Activated naive CD4-positive, alpha-beta T cell treated with anti-CD3 and anti-CD28 coated beads, Interleukin-2, amount 10 ng/mL, durations not matched to agents 7 days and 5 days (primary cell): ENCODE results near the gene SERTAD2.

Experiments
- CTCF ChIA-PET: fragments of 350-600 bp; sonication (Branson Sonifier 250); formaldehyde crosslinking; loops from one replicate; lab custom pipeline; 2021; ENCODE audit warnings: antibody characterized with exemption; lab: Charles Lee
- DNase-seq: peaks from one replicate; pipeline ENCODE4 v3.0.0-alpha.2; 2020
- H3K27ac Mint-ChIP-seq: one replicate; pipeline ENCODE4 v1.8.0; 2021; ENCODE audit warnings: mild to moderate bottlenecking, moderate library complexity, mixed read lengths
- H3K27me3 Mint-ChIP-seq: one replicate; pipeline ENCODE4 v1.8.0; 2021; ENCODE audit warnings: mild to moderate bottlenecking, mixed read lengths
- H3K36me3 Mint-ChIP-seq: one replicate; pipeline ENCODE4 v1.8.0; 2021; ENCODE audit warnings: mixed read lengths
- H3K4me1 Mint-ChIP-seq: one replicate; pipeline ENCODE4 v1.8.0; 2021; ENCODE audit warnings: mixed read lengths
- H3K4me3 Mint-ChIP-seq: one replicate; pipeline ENCODE4 v1.8.0; 2021; ENCODE audit warnings: mild to moderate bottlenecking, moderate library complexity, mixed read lengths
- H3K9me3 Mint-ChIP-seq: one replicate; pipeline ENCODE4 v1.8.0; 2021; ENCODE audit warnings: mixed read lengths

SERTAD2 gene

GRCh38 chr2:64625299-64626145, 28.2 kb downstream of the SERTAD2 start:
- no peaks in the 10 kb centered on the region for H3K9me3 Mint-ChIP-seq
- DNase-seq, result peak; percentile 16
- H3K4me1 Mint-ChIP-seq, result peaks cover 4% of the 10 kb centered on the region
- H3K27me3 Mint-ChIP-seq, result peaks cover 27% of the 10 kb centered on the region
- H3K27ac Mint-ChIP-seq, result no peak overlapping the region
- H3K36me3 Mint-ChIP-seq, result no peaks in the 10 kb centered on the region
- H3K4me3 Mint-ChIP-seq, result no peak overlapping the region
- CTCF ChIA-PET, result interaction anchor here (0.7 to 1.8 kb wide), 5 partner anchors 14 to 206 kb away, joined by 3 to 6 read pairs (median 3); no protein-coding TSS in a partner anchor

DNA sequence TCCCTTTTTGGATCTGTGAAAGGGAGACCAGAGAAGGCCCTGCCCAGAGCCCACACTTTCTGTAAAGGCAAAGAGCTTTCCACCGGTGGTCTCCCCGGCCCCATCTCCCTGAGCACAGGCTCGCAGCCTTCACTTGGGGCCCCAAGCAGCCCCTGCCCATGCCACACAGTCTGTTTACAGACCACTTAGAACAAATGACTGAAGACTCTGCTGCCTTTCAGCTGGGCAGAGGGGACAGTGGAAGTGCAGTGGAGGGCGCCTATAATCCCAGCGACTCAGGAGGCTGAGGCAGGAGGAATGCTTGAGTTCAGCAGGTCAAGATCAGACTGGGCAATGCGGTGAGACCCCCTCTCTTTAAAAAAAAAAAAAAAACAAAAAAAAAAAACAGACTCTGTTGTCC, 28.9 kb downstream of the SERTAD2 start:
- no peak overlapping the region for H3K4me3 Mint-ChIP-seq
- H3K27ac Mint-ChIP-seq, result no peak overlapping the region
- no peaks in the 10 kb centered on the region for H3K9me3 Mint-ChIP-seq
- no peaks in the 10 kb centered on the region for H3K36me3 Mint-ChIP-seq
- H3K4me1 Mint-ChIP-seq, result peaks cover 4% of the 10 kb centered on the region
- CTCF ChIA-PET, result interaction anchor here (1.8 kb wide), 1 partner anchor 206 kb away, joined by 6 read pairs; no protein-coding TSS in a partner anchor
- peaks cover 27% of the 10 kb centered on the region for H3K27me3 Mint-ChIP-seq
- peak; percentile 11 for DNase-seq

GRCh38 chr2:64624108-64624610, 29.6 kb downstream of the SERTAD2 start:
- Mint-ChIP-seq H3K36me3 (no peaks in the 10 kb centered on the region), H3K27ac (no peak overlapping the region), H3K27me3 (peaks cover 33% of the 10 kb centered on the region), H3K9me3 (no peaks in the 10 kb centered on the region), H3K4me1 (peaks cover 4% of the 10 kb centered on the region), H3K4me3 (no peak overlapping the region)
- peak; percentile 14 for DNase-seq
- CTCF ChIA-PET, result interaction anchor here (1.0 to 1.2 kb wide), 2 partner anchors 16 to 41 kb away, joined by 4 read pairs; no protein-coding TSS in a partner anchor

GRCh38 chr2:64623242-64623850, 30.4 kb downstream of the SERTAD2 start:
- peaks cover 33% of the 10 kb centered on the region for H3K27me3 Mint-ChIP-seq
- H3K4me1 Mint-ChIP-seq, result peaks cover 4% of the 10 kb centered on the region
- no peaks in the 10 kb centered on the region for H3K36me3 Mint-ChIP-seq
- H3K9me3 Mint-ChIP-seq, result no peaks in the 10 kb centered on the region
- no peak overlapping the region for H3K4me3 Mint-ChIP-seq
- no peak overlapping the region for H3K27ac Mint-ChIP-seq
- CTCF ChIA-PET, result interaction anchor here (1.0 to 1.2 kb wide), 2 partner anchors 16 to 41 kb away, joined by 4 read pairs; no protein-coding TSS in a partner anchor
- DNase-seq, result no peak

- peaks cover 4% of the 10 kb centered on the region for H3K4me1 Mint-ChIP-seq
- H3K9me3 Mint-ChIP-seq, result no peaks in the 10 kb centered on the region
- no peaks in the 10 kb centered on the region for H3K36me3 Mint-ChIP-seq
- peaks cover 40% of the 10 kb centered on the region for H3K27me3 Mint-ChIP-seq
- no peak overlapping the region for H3K27ac Mint-ChIP-seq
- no peak overlapping the region for H3K4me3 Mint-ChIP-seq
- CTCF ChIA-PET, result interaction anchor here (1.0 to 1.4 kb wide), 2 partner anchors 13 to 15 kb away, joined by 4 read pairs; no protein-coding TSS in a partner anchor
- peak; percentile 16 for DNase-seq
Observed at GRCh38 chr2:64622443-64623241, 31.1 kb downstream of the SERTAD2 start.

DNA sequence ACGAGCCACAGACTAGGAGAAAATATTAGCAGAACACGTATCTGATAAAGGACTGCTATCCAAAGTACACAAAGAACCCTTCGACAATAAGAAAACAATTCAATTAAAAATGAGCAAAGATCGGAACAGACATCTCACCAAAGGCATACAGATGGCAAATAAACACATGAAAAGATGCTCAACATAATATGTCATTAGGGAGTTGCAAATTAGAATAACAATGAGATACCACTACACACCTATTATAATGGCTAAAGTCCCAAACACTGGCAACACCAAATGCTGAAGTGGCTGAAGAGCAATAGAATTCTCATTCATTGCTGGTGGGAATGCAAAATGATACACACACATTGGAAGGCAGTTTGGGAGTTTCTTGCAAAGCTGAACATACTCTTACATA, 33.1 kb downstream of the SERTAD2 start:
- H3K36me3 Mint-ChIP-seq, result no peaks in the 10 kb centered on the region
- DNase-seq, result no peak
- no peaks in the 10 kb centered on the region for H3K9me3 Mint-ChIP-seq
- no peak overlapping the region for H3K4me3 Mint-ChIP-seq
- H3K27ac Mint-ChIP-seq, result no peak overlapping the region
- CTCF ChIA-PET, result interaction anchor here (1.1 kb wide), 1 partner anchor 13 kb away, joined by 3 read pairs; no protein-coding TSS in a partner anchor
- no peaks in the 10 kb centered on the region for H3K4me1 Mint-ChIP-seq
- peaks cover 49% of the 10 kb centered on the region for H3K27me3 Mint-ChIP-seq

DNA sequence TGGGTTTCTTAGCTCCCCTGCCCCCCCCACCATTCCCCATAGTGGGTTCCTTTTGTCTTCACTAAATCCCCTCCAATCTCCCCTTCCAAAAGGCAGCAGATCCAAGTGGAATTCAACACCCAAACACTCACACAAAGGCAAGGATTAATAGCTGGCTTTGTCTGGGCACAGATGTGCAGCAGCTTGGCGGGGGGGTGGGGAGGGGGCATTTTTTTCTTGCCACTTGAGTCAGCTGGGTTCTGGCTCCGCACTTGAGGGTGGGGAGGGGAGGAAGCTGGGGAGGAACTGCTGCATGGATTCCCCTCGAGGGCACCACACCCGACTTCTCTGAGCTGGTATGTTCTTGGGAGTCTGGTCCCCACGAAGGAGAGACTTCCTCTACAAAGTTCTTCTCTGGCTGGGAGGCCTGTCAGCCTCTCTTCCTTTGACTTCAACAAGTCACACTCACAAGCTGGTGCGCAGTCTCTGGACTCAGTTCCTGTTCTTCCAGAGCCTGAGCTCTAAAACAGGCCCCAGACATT, 36.0 kb downstream of the SERTAD2 start:
- Mint-ChIP-seq H3K36me3 (no peaks in the 10 kb centered on the region), H3K9me3 (no peaks in the 10 kb centered on the region), H3K4me3 (no peak overlapping the region), H3K27ac (no peak overlapping the region), H3K4me1 (no peaks in the 10 kb centered on the region), H3K27me3 (peaks cover 42% of the 10 kb centered on the region)
- CTCF ChIA-PET, result interaction anchor here (1.1 to 5.0 kb wide), 6 partner anchors 10 to 249 kb away, joined by 3 to 26 read pairs (median 5); no protein-coding TSS in a partner anchor
- peak; percentile 19 for DNase-seq

GRCh38 chr2:64615844-64616536, 37.7 kb downstream of the SERTAD2 start:
- Mint-ChIP-seq H3K36me3 (no peaks in the 10 kb centered on the region), H3K27ac (no peak overlapping the region), H3K4me3 (no peak overlapping the region), H3K4me1 (no peaks in the 10 kb centered on the region), H3K9me3 (no peaks in the 10 kb centered on the region), H3K27me3 (peaks cover 51% of the 10 kb centered on the region)
- CTCF ChIA-PET, result interaction anchor here (0.8 to 5.0 kb wide), 6 partner anchors 9 to 302 kb away, joined by 3 to 26 read pairs (median 4); partner anchors contain the start of gene AFTPH
- peak; percentile 13 for DNase-seq

- CTCF ChIA-PET, result interaction anchor here (1.2 to 5.0 kb wide), 3 partner anchors 8 to 258 kb away, joined by 3 to 26 read pairs (median 4); no protein-coding TSS in a partner anchor
- Mint-ChIP-seq H3K9me3 (no peaks in the 10 kb centered on the region), H3K27ac (no peak overlapping the region), H3K36me3 (no peaks in the 10 kb centered on the region), H3K27me3 (peaks cover 58% of the 10 kb centered on the region), H3K4me3 (no peak overlapping the region), H3K4me1 (no peaks in the 10 kb centered on the region)
- peak; percentile 10 for DNase-seq
Observed at GRCh38 chr2:64615192-64615763, 38.4 kb downstream of the SERTAD2 start.

DNA sequence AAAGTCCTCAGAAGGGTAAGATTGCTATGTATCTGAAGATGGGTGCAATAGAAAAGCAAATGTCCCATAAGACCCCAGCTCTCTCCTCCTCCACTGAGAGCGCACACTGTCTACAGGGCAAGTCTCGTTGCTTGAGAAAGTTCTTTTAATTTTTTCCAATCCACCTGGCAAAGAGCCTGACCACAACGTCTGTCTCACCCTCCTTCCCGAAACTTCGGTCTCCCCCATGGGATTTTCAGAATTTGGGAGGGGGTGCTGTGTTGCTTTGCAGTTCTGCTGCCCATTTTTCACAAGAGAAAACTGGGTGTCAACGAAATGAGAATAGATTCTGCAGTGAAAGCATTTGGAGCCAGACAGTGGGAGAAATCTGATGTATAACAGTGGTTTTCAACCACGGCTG, 40.4 kb downstream of the SERTAD2 start:
- H3K9me3 Mint-ChIP-seq, result no peaks in the 10 kb centered on the region
- no peak overlapping the region for H3K27ac Mint-ChIP-seq
- H3K4me3 Mint-ChIP-seq, result no peak overlapping the region
- H3K27me3 Mint-ChIP-seq, result peaks cover 62% of the 10 kb centered on the region
- no peak for DNase-seq
- peaks cover 11% of the 10 kb centered on the region for H3K4me1 Mint-ChIP-seq
- H3K36me3 Mint-ChIP-seq, result no peaks in the 10 kb centered on the region
- CTCF ChIA-PET, result no interaction called here

GRCh38 chr2:64612575-64613195, 41.0 kb downstream of the SERTAD2 start:
- no peaks in the 10 kb centered on the region for H3K36me3 Mint-ChIP-seq
- no peaks in the 10 kb centered on the region for H3K9me3 Mint-ChIP-seq
- peak; percentile 12 for DNase-seq
- no peak overlapping the region for H3K27ac Mint-ChIP-seq
- H3K4me1 Mint-ChIP-seq, result peaks cover 16% of the 10 kb centered on the region
- CTCF ChIA-PET, result interaction anchor here (1.5 kb wide), 1 partner anchor 219 kb away, joined by 4 read pairs; no protein-coding TSS in a partner anchor
- peaks cover 60% of the 10 kb centered on the region for H3K27me3 Mint-ChIP-seq
- H3K4me3 Mint-ChIP-seq, result no peak overlapping the region

GRCh38 chr2:64610316-64610855, 43.3 kb downstream of the SERTAD2 start:
- Mint-ChIP-seq H3K27ac (no peak overlapping the region), H3K27me3 (peaks cover 50% of the 10 kb centered on the region), H3K4me1 (peaks cover 33% of the 10 kb centered on the region), H3K4me3 (no peak overlapping the region), H3K36me3 (no peaks in the 10 kb centered on the region), H3K9me3 (no peaks in the 10 kb centered on the region)
- DNase-seq, result peak; percentile 15
- CTCF ChIA-PET, result interaction anchor here (0.9 to 1.3 kb wide), 3 partner anchors 11 to 280 kb away, joined by 3 to 4 read pairs (median 4); no protein-coding TSS in a partner anchor
